MG63 (cell line): ENCODE data around the gene EEPD1. TPM values are rescaled to one million over a fixed set of nuclear protein-coding genes. Genes with fewer than 3 reads are reported as not detected.
"Not testable (repeated sequence)": the region's sequence is repeated elsewhere in the genome, so short reads cannot be mapped to it uniquely, and the experiment has no call there.

Source experiments
- DNase-seq: peaks from one replicate; pipeline ENCODE4 v3.0.0-alpha.2; 2020
- H3K27me3 ChIP-seq: fragments of 250-450 bp; sonication (Bioruptor Pico); 2 replicates; pipeline ENCODE4 v1.5.1; 2020; ENCODE audit warnings: mild to moderate bottlenecking, moderate library complexity
- H3K36me3 ChIP-seq: fragments of 250-450 bp; sonication (Bioruptor Pico); 2 replicates; pipeline ENCODE4 v1.5.1; 2020; ENCODE audit warnings: mild to moderate bottlenecking, moderate library complexity
- H3K4me3 ChIP-seq: fragments of 250-450 bp; sonication (Bioruptor Pico); 2 replicates; pipeline ENCODE4 v1.5.1; 2020; ENCODE audit warnings: mild to moderate bottlenecking, moderate library complexity
- H3K9me3 ChIP-seq: fragments of 250-450 bp; sonication (Bioruptor Pico); 2 replicates; pipeline ENCODE4 v1.5.1; 2020; ENCODE audit warnings: mild to moderate bottlenecking, moderate library complexity
- total RNA-seq: library from RNA; depleted of rRNA; stranded (reverse); fragments of >200 nt; shearing (Covaris generic); gene quantifications from 2 replicates; pipeline ENCODE4 v1.2.3, GENCODE V29; 2014; ENCODE audit warnings: low replicate concordance

EEPD1 gene
- total RNA-seq, 1 experiment from 2014 or later, result 8.6 TPM

DNA sequence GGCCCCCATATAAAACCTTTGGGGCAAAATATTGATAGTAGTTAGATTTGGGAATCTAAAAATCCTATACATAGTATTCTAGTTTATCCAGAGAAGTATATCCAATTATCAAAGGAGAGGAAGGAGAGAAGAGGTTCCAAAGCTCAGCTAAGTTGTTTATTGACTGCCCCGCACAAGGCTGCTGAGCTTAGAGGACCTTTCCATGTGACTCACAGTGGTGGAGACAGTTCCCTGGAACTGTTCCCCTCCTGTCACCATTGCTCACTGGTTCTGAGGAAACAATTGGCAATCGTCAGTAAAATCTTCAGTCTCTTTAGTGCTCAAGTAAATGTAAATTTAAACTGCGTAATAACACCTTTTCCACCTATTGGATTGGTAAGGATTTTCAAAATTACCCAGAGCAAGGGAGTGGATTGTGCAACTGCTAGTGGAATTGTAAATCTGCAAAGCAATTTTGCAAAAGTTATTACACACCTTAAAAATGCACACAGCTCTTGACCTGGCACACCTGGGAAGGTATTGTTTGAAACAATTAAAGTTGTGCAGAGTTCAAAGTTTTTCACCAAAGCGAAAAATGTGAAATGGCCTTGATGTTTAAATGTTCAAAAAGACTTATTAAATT, 63.1 kb downstream of the EEPD1 start:
- peak; percentile 65 for DNase-seq
- H3K4me3 ChIP-seq, result no peak overlapping the region
- no peaks in the 10 kb centered on the region for H3K36me3 ChIP-seq
- no peaks in the 10 kb centered on the region for H3K27me3 ChIP-seq
- H3K9me3 ChIP-seq, result no peaks in the 10 kb centered on the region

DNA sequence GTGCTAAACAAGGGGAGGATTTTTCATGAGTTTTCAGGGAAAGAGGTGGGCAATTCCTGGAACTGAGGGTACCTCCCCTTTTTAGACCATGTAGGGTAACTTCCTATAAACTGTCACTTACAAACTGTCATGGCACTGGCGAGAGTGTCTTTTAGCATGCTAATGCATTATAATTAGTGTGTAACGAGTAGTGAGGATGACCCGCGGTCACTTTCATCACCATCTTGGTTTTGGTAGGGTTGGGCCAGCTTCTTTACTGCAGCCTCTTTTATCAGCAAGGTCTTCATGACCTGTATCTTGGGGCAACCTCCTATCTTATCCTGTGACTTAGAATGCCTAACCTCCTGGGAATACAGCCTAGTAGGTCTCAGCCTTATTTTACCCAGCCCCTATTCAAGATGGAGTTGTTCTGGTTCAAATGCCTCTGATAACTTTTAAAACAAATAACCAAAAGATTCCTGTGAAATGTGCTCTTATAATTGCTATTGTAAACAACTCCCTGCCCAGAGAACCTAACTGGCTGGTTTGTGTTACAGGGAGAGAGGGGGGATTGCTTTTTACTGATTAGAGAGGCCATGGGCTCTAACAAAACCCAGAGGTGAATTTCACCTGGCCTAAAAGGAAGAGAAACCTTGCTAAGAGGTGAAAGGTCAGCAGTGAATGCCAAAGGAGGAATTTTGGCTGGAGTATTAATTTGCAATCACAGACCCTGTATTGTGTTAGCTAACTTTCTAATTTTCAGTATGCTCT, 64.3 kb downstream of the EEPD1 start:
- no peak for DNase-seq

DNA sequence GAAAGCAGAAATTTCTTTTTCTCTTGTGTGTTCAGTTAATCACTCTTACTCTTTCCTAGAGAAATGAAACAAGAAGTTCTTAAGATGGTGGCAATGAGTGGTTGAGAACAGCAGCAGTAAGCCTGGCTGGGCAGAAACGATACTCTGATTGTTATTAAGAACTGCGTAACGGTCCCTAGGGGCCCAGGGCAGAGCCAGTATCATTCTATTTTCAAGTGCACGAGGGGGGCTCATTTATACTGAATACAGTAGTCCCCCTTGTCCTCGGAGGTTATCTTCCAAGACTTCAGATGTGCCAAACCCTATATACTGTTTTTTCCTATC, 64.9 kb downstream of the EEPD1 start:
- Histone ChIP-seq H3K4me3 (no peak overlapping the region), H3K36me3 (no peaks in the 10 kb centered on the region), H3K27me3 (no peaks in the 10 kb centered on the region), H3K9me3 (no peaks in the 10 kb centered on the region)
- no peak for DNase-seq

More for the DNA sequence above, 64.3 kb downstream of the EEPD1 start:
- Histone ChIP-seq H3K9me3 (no peaks in the 10 kb centered on the region), H3K27me3 (no peaks in the 10 kb centered on the region), H3K4me3 (no peak overlapping the region), H3K36me3 (no peaks in the 10 kb centered on the region)

DNA sequence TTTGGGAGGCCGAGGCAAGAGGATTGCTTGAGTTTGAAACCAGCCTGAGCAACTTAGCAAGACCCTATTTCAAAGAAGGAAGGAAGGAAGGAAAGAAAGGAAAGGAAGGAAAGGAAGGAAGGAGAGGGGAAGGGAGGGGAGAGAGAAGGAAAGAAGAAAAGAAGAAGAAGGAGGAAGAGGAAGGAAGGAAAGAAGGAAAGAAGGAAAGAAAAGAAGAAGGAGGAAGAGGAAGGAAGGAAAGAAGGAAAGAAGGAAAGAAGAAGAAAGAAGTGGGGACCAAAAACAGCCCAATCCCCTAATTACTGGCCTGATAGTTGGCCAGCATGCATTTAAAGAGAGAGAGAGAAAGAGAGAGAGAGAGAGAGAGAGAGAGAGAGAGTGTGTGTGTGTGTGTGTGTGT, 66.4 kb downstream of the EEPD1 start:
- Histone ChIP-seq H3K27me3 (no peaks in the 10 kb centered on the region), H3K36me3 (no peaks in the 10 kb centered on the region), H3K9me3 (no peaks in the 10 kb centered on the region), H3K4me3 (no peak overlapping the region)
- no peak for DNase-seq

DNA sequence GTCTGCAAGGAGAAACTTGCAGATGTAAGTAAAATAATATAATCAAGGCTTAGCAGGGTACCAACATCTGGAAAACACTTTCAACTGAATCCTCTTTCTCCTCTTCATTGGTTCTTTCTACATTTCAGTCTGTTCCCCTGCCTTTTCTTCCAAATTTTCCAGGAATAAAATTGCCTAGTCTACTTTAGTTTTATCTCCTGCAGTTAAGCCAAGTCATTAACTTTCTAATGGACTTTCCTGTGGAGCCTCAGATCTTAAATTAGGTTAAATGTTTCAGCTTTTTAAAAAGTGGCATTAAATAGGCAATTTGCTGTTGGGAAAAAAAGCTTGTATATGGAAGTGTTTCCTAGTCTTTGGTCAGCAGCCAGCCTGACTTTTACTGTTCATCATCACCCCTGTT, 70.8 kb downstream of the EEPD1 start:
- Histone ChIP-seq H3K4me3 (no peak overlapping the region), H3K36me3 (no peaks in the 10 kb centered on the region), H3K9me3 (no peaks in the 10 kb centered on the region), H3K27me3 (no peaks in the 10 kb centered on the region)
- no peak for DNase-seq

DNA sequence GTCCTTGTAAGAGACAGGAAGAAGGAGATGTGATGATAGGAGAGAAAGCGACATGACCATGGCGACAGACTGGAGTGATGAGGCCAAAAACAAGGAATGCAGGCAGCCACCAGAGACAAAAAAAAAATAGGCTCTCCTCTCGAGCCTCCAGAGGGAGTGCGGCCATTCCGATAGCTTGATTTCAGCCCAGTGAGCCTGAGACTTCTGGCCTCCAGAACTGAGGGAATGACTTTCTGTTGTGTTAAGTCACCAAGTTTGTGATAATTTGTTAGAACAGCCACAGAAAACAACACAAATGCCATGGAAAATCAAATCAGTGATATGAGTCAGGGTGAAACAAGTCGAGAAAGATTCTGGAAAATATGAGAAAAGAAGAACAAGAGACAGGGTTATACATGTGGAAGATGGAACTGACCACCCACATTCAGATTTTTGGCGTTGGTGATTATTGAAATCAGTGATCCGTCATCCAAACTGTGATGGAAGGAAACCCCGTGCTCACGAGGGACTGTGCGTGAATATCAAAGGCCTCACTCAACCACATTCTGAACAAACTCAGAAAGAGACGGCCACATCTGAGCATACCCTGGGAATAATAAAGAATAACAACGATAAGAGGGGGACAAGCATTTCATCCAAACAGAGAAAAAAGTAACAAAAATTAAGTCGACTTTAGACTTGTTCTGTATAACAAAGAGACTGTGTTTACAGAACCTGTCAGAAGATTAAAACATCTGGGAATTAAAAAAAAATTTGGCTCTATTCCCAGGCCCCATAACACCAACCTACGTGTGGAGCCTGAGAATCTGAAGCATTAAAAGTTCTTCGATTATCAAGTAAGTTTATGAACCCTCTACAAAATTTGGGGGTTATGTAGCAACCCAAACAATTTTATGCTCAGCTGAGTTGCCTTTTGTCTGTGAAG, 72.1 kb downstream of the EEPD1 start:
- Histone ChIP-seq H3K4me3 (no peak overlapping the region), H3K9me3 (no peaks in the 10 kb centered on the region), H3K27me3 (no peaks in the 10 kb centered on the region), H3K36me3 (no peaks in the 10 kb centered on the region)
- DNase-seq, result no peak

DNA sequence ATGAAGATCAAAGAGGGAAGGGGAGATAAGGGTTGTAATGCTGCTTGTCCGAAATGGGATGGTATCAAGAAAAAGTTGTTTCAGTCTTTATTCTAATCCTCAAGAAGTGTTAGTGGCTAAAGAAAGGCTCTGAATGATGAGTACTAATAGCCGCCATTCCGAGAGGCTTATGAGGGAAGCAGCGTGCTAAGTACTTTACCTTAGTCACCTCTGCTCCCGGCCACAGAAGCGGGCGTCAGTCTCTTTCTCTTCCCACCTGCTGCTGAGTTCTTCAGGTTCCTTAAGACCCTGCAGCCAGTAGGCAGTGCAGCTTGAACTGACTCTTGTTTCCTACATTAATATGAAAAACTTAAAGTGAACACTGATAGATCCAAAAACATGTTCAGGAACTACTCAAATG, 73.1 kb downstream of the EEPD1 start:
- Histone ChIP-seq H3K27me3 (no peaks in the 10 kb centered on the region), H3K9me3 (no peaks in the 10 kb centered on the region), H3K4me3 (no peak overlapping the region), H3K36me3 (no peaks in the 10 kb centered on the region)
- no peak for DNase-seq

DNA sequence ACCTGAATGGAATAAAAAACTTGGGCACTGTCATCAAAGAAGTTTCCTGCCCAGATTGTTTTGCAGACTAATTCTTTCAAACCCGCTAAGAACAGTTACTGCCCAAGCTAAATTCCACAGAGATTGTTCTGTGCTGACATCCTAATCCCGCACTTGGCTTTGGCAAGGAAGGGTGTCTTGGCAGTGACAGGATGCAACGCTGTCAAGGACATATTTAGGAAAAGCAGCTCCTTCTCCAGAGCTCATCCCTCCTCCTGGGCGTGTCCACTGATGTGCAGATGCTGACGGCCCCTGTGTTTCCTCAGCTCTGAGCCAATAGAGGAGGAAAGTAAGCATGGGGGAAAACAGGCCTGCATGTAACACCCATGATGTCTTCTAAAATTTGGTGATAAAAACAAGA, 74.2 kb downstream of the EEPD1 start:
- DNase-seq, result peak; percentile 89
- Histone ChIP-seq H3K27me3 (no peaks in the 10 kb centered on the region), H3K9me3 (no peaks in the 10 kb centered on the region), H3K36me3 (no peaks in the 10 kb centered on the region), H3K4me3 (no peak overlapping the region)

DNA sequence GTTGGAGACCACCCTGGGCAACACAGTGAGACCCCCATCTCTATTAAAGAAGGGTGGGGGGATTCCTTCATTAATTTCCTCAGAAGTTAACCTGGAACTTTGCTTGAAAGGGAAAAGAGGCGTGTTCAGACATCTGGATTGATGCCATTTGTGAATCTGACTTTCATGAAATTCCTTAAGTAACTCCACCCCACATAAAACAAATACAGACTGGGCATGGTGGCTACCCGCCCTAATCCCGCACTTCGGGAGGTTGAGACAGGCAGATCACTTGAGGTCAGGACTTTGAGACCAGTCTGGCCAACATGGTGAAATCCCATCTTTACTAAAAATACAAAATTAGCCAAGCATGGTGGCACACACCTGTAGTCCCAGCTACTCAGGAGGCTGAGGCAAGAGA, 75.0 kb downstream of the EEPD1 start:
- Histone ChIP-seq H3K4me3 (no peak overlapping the region), H3K36me3 (no peaks in the 10 kb centered on the region), H3K27me3 (no peaks in the 10 kb centered on the region), H3K9me3 (no peaks in the 10 kb centered on the region)
- DNase-seq, result peak; percentile 10

DNA sequence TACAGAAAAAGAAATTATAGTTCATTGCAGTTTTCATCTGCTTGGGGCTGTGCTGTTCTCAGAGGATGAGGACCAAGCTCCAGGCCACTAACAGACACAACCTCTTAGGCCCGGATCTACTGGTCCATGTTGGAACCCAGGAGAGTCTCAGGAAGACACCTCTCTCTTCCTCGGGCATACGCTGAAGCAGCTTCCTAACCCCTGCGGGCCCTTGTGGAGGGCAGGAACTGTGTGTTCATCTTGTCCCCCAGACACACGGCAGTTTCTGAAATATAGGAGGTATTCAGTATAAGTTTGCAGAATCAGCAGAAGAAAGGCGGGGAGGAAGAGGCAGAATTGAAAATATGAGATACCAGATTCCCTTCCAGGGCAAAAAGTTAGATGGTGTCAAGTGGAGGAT, 78.4 kb downstream of the EEPD1 start:
- H3K4me3 ChIP-seq, result no peak overlapping the region
- no peaks in the 10 kb centered on the region for H3K27me3 ChIP-seq
- H3K36me3 ChIP-seq, result no peaks in the 10 kb centered on the region
- no peak for DNase-seq
- no peaks in the 10 kb centered on the region for H3K9me3 ChIP-seq

DNA sequence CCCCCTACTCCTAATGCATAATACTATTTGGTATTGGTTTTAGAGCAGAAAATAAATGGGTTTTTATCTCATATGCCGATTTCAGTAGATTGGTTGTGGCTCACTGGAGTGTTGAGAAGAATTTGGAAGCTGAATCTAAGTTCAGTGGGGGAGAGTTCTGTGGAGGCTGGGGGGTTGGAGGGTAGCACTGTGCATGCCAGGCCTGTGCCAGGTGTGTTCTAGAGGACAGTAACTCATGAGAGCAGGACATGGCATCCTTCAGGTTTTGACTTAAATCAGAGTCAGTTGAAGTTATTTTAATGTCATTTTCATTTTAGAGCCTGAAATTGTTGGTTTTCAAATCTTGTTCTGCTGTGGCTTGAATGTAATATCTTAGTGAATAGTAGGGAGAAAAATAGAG, 79.5 kb downstream of the EEPD1 start:
- Histone ChIP-seq H3K36me3 (no peaks in the 10 kb centered on the region), H3K9me3 (no peaks in the 10 kb centered on the region), H3K4me3 (no peak overlapping the region), H3K27me3 (no peaks in the 10 kb centered on the region)
- DNase-seq, result no peak

DNA sequence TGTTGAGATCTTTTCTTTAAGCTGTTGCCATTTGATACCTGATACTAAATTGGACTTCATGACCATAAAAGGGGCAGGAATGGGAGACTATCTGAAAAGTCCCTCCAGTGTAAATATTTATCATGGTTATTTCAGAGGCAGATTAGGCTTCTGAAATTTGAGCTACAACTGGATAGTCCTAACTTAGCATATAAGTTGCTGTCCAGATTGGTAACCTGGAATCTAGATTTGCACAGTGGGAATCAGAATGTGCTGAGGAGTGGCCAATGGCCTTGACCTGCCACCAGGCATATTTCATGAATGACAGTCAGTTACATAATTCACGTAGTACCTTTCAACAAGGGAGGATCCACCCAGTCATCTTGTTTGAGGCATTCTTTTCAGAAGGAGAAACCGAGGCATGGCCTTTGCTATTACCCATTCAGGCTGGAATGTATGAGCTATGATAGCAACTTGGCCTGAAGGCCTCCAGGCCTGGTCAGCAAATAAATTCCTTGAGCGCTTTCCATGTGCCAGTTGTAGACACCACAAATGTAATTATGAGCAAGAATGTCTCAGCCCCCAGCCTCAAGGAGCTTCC, 80.0 kb downstream of the EEPD1 start:
- H3K9me3 ChIP-seq, result no peaks in the 10 kb centered on the region
- H3K36me3 ChIP-seq, result no peaks in the 10 kb centered on the region
- DNase-seq, result no peak
- H3K27me3 ChIP-seq, result no peaks in the 10 kb centered on the region
- no peak overlapping the region for H3K4me3 ChIP-seq

DNA sequence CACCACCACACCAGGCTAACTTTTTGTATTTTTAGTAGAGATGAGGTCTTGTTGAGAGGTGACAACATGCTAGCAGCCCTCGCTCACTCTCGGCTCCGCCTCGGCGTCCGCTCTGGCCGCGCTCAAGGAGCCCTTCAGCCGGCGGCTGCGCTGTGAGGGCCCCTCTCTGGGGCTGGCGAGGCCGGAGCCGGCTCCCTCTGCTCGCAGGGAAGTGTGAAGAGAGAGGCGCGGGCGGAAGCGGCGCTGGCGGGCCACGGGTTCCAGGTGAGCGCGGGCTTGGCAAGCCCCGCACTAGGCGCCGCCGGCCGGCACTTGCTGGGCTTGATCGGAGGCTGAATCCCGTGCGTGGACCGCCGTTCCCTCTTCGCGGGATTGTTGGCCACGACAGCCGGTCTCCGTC, 83.0 kb downstream of the EEPD1 start:
- no peak for DNase-seq
- Histone ChIP-seq H3K9me3 (no peaks in the 10 kb centered on the region), H3K27me3 (no peaks in the 10 kb centered on the region), H3K4me3 (no peak overlapping the region), H3K36me3 (no peaks in the 10 kb centered on the region)

DNA sequence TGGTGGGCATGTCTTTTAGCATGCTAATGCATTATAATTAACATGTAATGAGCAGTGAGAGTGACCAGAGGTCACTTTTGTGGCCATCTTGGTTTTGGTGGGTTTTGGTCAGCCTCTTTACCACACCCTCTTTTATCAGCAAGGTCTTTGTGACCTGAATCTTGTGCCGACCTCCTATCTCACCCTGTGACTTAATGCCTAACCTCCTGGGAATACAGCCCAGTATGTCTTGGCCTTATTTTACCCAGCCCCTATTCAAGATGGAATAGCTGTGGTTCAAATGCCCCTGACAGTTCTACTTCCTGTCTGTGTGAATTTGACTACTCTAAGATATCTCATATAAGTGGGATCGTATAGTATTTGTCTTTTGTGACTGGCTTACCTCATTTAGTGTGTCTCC, 85.1 kb downstream of the EEPD1 start:
- Histone ChIP-seq H3K4me3 (no peak overlapping the region), H3K27me3 (no peaks in the 10 kb centered on the region), H3K9me3 (no peaks in the 10 kb centered on the region), H3K36me3 (no peaks in the 10 kb centered on the region)
- no peak for DNase-seq

DNA sequence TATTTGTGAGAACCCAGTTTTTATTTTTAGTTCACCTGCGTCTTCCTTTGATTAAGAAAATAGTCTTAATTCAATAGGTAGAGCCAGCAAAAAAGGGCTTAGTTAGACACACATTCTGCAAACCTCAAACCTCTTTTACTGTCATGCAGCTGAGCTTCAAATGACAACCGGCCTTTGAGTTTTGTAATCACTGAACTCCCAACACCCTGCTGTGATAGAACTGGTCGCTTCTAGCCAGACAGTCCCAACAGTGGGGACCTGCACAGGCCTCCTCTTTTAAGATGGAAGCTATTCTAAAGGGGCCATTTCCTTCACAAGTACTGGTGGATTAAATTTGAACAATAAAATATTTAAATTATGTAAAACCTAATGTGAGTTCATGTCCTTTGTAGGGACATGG, 90.3 kb downstream of the EEPD1 start:
- not testable (repeated sequence) for H3K27me3 ChIP-seq, H3K4me3 ChIP-seq, H3K9me3 ChIP-seq, DNase-seq, H3K36me3 ChIP-seq

DNA sequence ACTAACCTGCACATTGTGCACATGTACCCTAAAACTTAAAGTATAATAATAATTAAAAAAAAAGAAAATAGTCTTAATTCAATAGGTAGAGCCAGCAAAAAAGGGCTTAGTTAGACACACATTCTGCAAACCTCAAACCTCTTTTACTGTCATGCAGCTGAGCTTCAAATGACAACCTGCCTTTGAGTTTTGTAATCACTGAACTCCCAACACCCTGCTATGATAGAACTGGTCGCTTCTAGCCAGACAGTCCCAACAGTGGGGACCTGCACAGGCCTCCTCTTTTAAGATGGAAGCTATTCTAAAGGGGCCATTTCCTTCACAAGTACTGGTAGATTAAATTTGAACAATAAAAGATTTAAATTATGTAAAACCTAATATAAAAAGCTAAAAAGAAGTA, 90.9 kb downstream of the EEPD1 start:
- H3K36me3 ChIP-seq, H3K27me3 ChIP-seq, H3K4me3 ChIP-seq, H3K9me3 ChIP-seq, DNase-seq: not testable (repeated sequence)

DNA sequence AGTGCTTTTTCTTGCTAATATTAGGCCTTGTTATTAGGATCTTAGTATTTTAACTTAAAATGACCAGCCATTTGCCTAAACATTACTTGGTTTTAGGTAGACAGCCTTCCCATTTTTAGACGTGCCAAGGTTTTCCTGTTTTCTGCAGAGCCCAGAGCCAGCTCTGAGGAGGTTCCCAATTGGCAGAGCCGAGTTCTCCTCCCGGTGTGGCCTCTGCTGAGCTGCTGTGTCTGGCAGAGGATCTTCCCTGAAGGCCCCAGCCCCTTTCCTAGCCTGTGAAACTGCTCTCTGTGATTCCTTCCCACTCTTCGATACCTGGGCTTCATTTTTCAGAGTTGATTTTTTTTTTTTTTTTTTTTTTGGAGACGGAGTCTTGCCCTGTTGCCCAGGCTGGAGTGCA, 91.4 kb downstream of the EEPD1 start:
- H3K4me3 ChIP-seq, result no peak overlapping the region
- H3K36me3 ChIP-seq, result no peaks in the 10 kb centered on the region
- H3K27me3 ChIP-seq, result no peaks in the 10 kb centered on the region
- DNase-seq, result no peak
- no peaks in the 10 kb centered on the region for H3K9me3 ChIP-seq
